HEK293 (cell line): ENCODE results near the gene RELB.

Experiments
- CTCF ChIP-seq: fragments of 450-650 bp; formaldehyde crosslinking; IDR thresholded peaks from 2 replicates; pipeline ENCODE4 v1.5.1; 2016; ENCODE audit warnings: missing biosample characterization, missing genetic modification characterization
- HOXD13 ChIP-seq: sonication (generic); formaldehyde crosslinking; IDR thresholded peaks from 2 replicates; pipeline ENCODE4 v1.8.0; 2022; ENCODE audit warnings: missing genetic modification reagents, borderline replicate concordance
- PRDM4 ChIP-seq: fragments of 450-650 bp; formaldehyde crosslinking; IDR thresholded peaks from 2 replicates; pipeline ENCODE4 v1.5.1; 2017; ENCODE audit warnings: missing biosample characterization, missing genetic modification characterization
- ZBTB26 ChIP-seq: fragments of 450-650 bp; formaldehyde crosslinking; optimal IDR thresholded peaks from 2 replicates; pipeline ENCODE3; 2016; ENCODE audit warnings: missing biosample characterization, mild to moderate bottlenecking, missing genetic modification characterization
- ZNF175 ChIP-seq: fragments of 450-650 bp; formaldehyde crosslinking; IDR thresholded peaks from 2 replicates; pipeline ENCODE4 v1.5.1; 2016; ENCODE audit warnings: missing biosample characterization, missing genetic modification characterization
- ZNF18 ChIP-seq: fragments of 450-650 bp; formaldehyde crosslinking; IDR thresholded peaks from 2 replicates; pipeline ENCODE4 v1.5.1; 2016; ENCODE audit warnings: missing biosample characterization, missing genetic modification characterization
- ZNF214 ChIP-seq: fragments of 450-650 bp; formaldehyde crosslinking; IDR thresholded peaks from 2 replicates; pipeline ENCODE4 v1.5.1; 2017; ENCODE audit warnings: missing biosample characterization, mild to moderate bottlenecking, missing genetic modification characterization, borderline replicate concordance
- ZNF24 ChIP-seq: fragments of 450-650 bp; formaldehyde crosslinking; IDR thresholded peaks from 2 replicates; pipeline ENCODE4 v1.5.1; 2016; ENCODE audit warnings: missing biosample characterization, missing genetic modification characterization
- ZNF266 ChIP-seq: fragments of 450-650 bp; formaldehyde crosslinking; IDR thresholded peaks from 2 replicates; pipeline ENCODE4 v1.5.1; 2016; ENCODE audit warnings: missing biosample characterization, missing genetic modification characterization, low read depth
- ZNF274 ChIP-seq, 2 experiments: fragments of 200-500 bp in 1 of 2; fragments of 450-650 bp in 1 of 2; sonication (Bioruptor generic) in 1 of 2; formaldehyde crosslinking in 1 of 2; IDR thresholded peaks; 2 replicates each; pipeline versions ENCODE4 v1.5.1 to v1.6.1; 2014 to 2016; ENCODE audit warnings: borderline replicate concordance in 1 of 2, inconsistent platforms in 1 of 2, low read length in 1 of 2, missing biosample characterization in 1 of 2, missing genetic modification characterization in 1 of 2
- ZNF366 ChIP-seq: fragments of 450-650 bp; formaldehyde crosslinking; conservative IDR thresholded peaks from 2 replicates; pipeline ENCODE4 v1.5.1; 2016; ENCODE audit warnings: missing biosample characterization, missing genetic modification characterization
- ZNF398 ChIP-seq: fragments of 450-650 bp; formaldehyde crosslinking; IDR thresholded peaks from 2 replicates; pipeline ENCODE4 v1.5.1; 2017; ENCODE audit warnings: missing biosample characterization, missing genetic modification characterization
- ZNF692 ChIP-seq: fragments of 450-650 bp; formaldehyde crosslinking; IDR thresholded peaks from 2 replicates; pipeline ENCODE4 v1.5.1; 2016; ENCODE audit warnings: missing biosample characterization, missing genetic modification characterization

GRCh38 chr19:45087531-45087930 is 86.3 kb downstream of the RELB start:
- TF ChIP-seq CTCF (tag by site-specific recombination) = no peak
- TF ChIP-seq PRDM4 (tag by site-specific recombination) = no peak
- no peak for TF ChIP-seq ZNF398
- TF ChIP-seq ZNF692 (tag by site-specific recombination) = no peak
- TF ChIP-seq ZNF175 (tag by site-specific recombination) = no peak
- no peak for TF ChIP-seq HOXD13
- no peak for TF ChIP-seq ZNF266
- no peak for TF ChIP-seq ZNF214 (tag by site-specific recombination)
- TF ChIP-seq ZBTB26 (tag by site-specific recombination) = no peak
- no peak for TF ChIP-seq ZNF274 (IDR thresholded peaks at IDR 0.05; ENCODE audit: low read length)
- TF ChIP-seq ZNF274 (tag by site-specific recombination; IDR thresholded peaks at IDR 0.05; ENCODE audit: borderline replicate concordance) = no peak
- no peak for TF ChIP-seq ZNF366 (tag by site-specific recombination)
- TF ChIP-seq ZNF18 (tag by site-specific recombination) = no peak
- no peak for TF ChIP-seq ZNF24
